Right atrium auricular region (tissue), 2 donors: ENCODE data around the gene FOXP1. TPM values are rescaled to one million over a fixed set of nuclear protein-coding genes. Genes with fewer than 3 reads are reported as not detected.
A peak's percentile ranks its signal among the peaks of the same experiment; 100 is the strongest.

ENCODE experiments used
- DNase-seq: peaks from one replicate; pipeline ENCODE4 v3.0.0-alpha.2; 2019; ENCODE audit warnings: low spot score
- H3K27ac ChIP-seq, 2 donors: fragments of 200-600 bp; sonication (generic); 1 replicate in 1 of 2; 2 replicates in 1 of 2; pipeline ENCODE4 v1.5.1; 2016 to 2019
- H3K27me3 ChIP-seq, 2 donors: fragments of 200-600 bp; sonication (generic); one replicate each; pipeline versions ENCODE4 v1.5.1 to v1.6.0; 2017 to 2019
- H3K36me3 ChIP-seq: fragments of 200-600 bp; sonication (generic); one replicate; pipeline ENCODE4 v1.5.1; 2016
- H3K4me1 ChIP-seq, 2 donors: fragments of 200-600 bp; sonication (generic); one replicate each; pipeline versions ENCODE4 v1.5.1 to v1.6.0; 2017 to 2019
- H3K4me3 ChIP-seq, 2 donors: fragments of 200-600 bp; sonication (generic); 1 replicate in 1 of 2; 2 replicates in 1 of 2; pipeline ENCODE4 v1.5.1; 2017 to 2019; ENCODE audit warnings: mild to moderate bottlenecking in 1 of 2, moderate library complexity in 1 of 2
- H3K9me3 ChIP-seq, 2 donors: fragments of 200-600 bp; sonication (generic); one replicate each; pipeline ENCODE4 v1.5.1; 2019
- total RNA-seq, 2 donors: library from RNA; depleted of rRNA; stranded (reverse); fragments of >200 nt; gene quantifications; one replicate each; pipeline ENCODE4 v1.1.0, GENCODE V29; 2016
- TF ChIP-seq, protein P1 (sequence below), 2 donors: fragments of 200-600 bp; sonication (generic); IDR thresholded peaks; one replicate each; pipeline ENCODE4 v1.5.1; 2019; ENCODE audit warnings: antibody characterized with exemption in 2 of 2

FOXP1 gene
- total RNA-seq, 2 donors from 2014 or later: 39.2 to 59.0 TPM

DNA sequence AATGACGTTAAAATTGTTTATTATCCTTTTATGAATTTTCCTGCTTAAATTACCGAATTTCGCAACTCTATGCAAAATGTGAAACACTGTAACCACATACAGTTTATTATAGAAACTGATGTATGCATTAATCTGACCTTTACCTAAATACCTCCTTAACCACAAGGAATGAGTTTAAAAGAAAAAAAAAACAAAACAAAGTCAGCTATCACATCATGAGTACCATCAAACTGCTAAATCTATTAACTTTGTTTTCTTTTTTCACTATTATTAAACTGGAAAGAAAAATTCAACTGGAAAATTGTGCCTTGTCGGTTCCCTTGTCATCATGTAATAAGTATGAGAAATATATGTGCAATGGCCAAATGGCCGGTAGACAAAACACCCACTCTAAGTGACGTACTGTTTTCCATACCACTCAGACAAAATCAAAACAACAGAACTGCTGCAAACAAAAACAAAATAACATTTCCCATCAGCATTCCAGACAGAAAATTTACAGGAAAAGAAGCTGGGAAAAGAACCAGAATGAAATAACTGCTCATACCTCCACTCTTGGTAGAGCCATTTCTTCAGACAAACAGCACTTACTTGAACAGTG is 415.3 kb downstream of the FOXP1 start:
- H3K4me3 ChIP-seq: no peak overlapping the region
- H3K4me1 ChIP-seq: peaks cover 0 to 11% of the 10 kb centered on the region in 2 donors

DNA sequence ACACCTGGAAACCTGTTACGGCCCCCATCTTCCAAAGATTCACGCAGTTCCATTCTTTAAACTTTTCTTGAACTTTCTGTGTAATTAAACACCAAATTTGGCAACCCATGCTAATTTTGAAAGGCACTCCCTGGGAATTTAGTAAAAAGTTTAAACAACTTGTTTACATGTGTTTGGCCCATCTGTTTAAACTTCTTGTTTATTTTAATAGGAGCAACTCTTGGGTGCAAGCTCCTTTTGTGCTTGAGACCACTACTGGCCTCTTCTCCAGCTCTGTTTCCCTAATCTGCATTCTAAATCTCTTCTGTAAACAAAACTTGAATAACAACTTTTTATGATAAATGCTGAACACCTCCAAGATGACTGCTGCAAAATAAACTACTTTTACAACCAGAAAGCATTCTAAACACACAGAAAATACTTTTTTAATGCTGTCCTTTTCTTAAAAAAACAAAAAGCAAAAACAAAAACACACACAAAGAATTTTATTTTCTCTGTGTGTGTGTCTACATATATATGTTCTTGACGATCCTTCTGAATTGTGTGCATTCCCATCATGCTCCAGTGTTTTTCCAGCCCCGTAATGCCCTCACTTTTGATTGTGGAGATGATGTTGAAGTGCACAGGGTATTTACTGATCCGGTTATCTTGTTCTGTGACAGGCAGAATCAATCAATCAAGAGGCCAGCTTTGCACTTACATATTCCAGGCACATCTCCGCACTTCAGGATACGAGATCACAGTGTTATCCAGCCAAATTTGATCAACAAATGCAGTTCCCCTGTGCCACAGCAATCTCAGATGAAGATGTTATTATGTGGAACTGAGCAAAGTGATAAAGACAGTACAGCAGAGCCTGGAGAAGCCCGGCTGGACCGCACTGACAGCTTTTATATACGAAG is 416.9 kb downstream of the FOXP1 start:
- no peak for DNase-seq
- H3K4me3 ChIP-seq: no peak overlapping the region
- TF ChIP-seq, protein P1, sequence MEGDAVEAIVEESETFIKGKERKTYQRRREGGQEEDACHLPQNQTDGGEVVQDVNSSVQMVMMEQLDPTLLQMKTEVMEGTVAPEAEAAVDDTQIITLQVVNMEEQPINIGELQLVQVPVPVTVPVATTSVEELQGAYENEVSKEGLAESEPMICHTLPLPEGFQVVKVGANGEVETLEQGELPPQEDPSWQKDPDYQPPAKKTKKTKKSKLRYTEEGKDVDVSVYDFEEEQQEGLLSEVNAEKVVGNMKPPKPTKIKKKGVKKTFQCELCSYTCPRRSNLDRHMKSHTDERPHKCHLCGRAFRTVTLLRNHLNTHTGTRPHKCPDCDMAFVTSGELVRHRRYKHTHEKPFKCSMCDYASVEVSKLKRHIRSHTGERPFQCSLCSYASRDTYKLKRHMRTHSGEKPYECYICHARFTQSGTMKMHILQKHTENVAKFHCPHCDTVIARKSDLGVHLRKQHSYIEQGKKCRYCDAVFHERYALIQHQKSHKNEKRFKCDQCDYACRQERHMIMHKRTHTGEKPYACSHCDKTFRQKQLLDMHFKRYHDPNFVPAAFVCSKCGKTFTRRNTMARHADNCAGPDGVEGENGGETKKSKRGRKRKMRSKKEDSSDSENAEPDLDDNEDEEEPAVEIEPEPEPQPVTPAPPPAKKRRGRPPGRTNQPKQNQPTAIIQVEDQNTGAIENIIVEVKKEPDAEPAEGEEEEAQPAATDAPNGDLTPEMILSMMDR (IDR thresholded peaks at IDR 0.05): no peak
- no peaks in the 10 kb centered on the region for H3K9me3 ChIP-seq
- no peaks in the 10 kb centered on the region for H3K36me3 ChIP-seq
- H3K4me1 ChIP-seq: peaks cover 0 to 11% of the 10 kb centered on the region in 2 donors
- no peaks in the 10 kb centered on the region for H3K27me3 ChIP-seq
- H3K27ac ChIP-seq: no peak overlapping the region

More for the DNA sequence above, 415.3 kb downstream of the FOXP1 start:
- Histone ChIP-seq H3K27me3 (no peaks in the 10 kb centered on the region), H3K9me3 (no peaks in the 10 kb centered on the region), H3K36me3 (no peaks in the 10 kb centered on the region), H3K27ac (peak overlapping the region; percentile 49 to 51)
- DNase-seq: no peak
- TF ChIP-seq, protein P1 (IDR thresholded peaks at IDR 0.05): no peak

DNA sequence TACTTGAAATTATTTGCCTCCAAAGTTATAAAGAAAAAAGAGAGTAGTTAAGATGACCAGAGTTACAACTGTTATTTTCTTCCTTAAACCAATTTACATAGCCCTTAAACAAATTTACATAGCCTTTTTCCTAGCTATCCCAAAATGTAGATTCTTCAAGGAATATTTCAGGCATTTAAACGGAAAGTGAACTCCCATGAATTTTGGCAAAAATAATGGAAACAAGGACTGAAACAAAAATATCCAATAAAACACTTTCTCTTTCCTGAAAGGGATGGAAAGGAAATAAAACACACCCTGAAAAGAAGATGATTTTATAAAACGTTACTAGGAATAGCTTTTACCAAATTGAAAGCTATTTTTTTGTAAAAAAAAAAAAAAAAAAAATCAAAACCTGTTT is 418.6 kb downstream of the FOXP1 start:
- Histone ChIP-seq H3K9me3 (no peaks in the 10 kb centered on the region), H3K4me1 (peaks cover 0 to 11% of the 10 kb centered on the region in 2 donors), H3K36me3 (no peaks in the 10 kb centered on the region), H3K27ac (no peak overlapping the region), H3K4me3 (no peak overlapping the region), H3K27me3 (no peaks in the 10 kb centered on the region)
- TF ChIP-seq, protein P1 (IDR thresholded peaks at IDR 0.05): no peak
- no peak for DNase-seq

DNA sequence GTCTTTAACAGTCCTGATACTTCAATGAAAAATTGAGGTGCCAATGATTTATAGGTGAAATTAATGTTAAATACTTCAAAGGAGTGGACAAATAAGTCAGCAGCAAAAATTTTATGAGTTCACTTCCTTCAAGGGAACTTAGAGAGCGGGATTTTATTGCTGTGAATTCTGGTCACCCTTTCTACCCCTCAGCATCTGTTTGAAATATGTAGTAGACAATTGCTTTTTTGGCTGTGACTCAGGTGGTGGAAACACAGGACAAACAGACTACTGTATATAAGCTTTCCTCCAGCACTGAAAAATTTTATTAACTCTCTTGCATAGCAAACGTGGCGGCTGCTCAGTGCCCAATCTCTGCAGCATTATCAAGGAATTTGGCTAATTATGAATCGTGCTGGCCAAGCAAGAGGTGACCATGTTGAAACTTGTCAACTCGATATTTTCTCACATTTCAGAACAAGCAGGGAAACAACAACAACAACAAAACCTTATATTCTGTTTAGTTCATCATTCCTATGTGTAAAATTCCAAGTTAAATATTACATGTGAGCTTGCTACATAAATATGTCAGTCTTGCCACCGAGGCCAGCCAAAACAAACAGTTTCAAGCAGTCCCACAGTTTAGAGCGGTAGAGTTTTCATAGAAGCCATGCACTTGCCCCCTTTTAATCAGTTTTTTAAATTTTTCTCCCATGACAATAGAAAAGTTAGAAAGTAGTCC is 420.2 kb downstream of the FOXP1 start:
- no peak for DNase-seq
- Histone ChIP-seq H3K4me3 (no peak overlapping the region), H3K27me3 (no peaks in the 10 kb centered on the region), H3K9me3 (no peaks in the 10 kb centered on the region), H3K27ac (no peak overlapping the region), H3K36me3 (no peaks in the 10 kb centered on the region), H3K4me1 (peaks cover 0 to 7% of the 10 kb centered on the region in 2 donors)
- TF ChIP-seq, protein P1 (IDR thresholded peaks at IDR 0.05): no peak

DNA sequence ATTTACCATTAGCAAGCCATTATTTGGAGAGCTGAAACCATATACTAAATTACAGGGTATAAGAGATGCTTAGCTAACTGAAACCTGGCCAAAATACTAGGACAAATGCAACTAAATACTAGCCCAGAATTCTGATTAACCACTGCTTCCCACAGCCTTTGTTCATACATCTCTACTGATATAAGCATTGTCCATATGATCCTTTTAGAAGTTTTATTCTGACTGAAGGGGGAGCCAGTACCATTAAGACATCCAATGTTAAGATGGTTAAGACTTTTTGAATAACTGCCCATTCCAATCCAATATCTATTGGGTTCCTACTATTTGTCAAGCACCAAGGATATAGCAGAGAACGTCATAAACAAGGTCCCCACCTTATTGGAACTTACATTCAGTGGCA is 421.3 kb downstream of the FOXP1 start:
- peaks cover 0 to 7% of the 10 kb centered on the region in 2 donors for H3K4me1 ChIP-seq
- no peak for DNase-seq
- no peaks in the 10 kb centered on the region for H3K9me3 ChIP-seq
- H3K27me3 ChIP-seq: no peaks in the 10 kb centered on the region
- no peak overlapping the region for H3K4me3 ChIP-seq
- TF ChIP-seq, protein P1 (IDR thresholded peaks at IDR 0.05): no peak
- H3K36me3 ChIP-seq: no peaks in the 10 kb centered on the region
- no peak overlapping the region for H3K27ac ChIP-seq
